IPS-18c (cell line): ENCODE data around the gene CABP2.
"Not testable (repeated sequence)": the region's sequence is repeated elsewhere in the genome, so short reads cannot be mapped to it uniquely, and the experiment has no call there.

Source experiments
- H3K4me3 ChIP-seq: 2 replicates; pipeline ENCODE4 v1.7.0; 2013; ENCODE audit warnings: low read depth, mild to moderate bottlenecking, low read length, moderate library complexity; ENCODE audit not compliant: insufficient read depth
- H3K9me3 ChIP-seq: one replicate; pipeline ENCODE4 v1.6.1; 2013; ENCODE audit warnings: mild to moderate bottlenecking, low read length, moderate library complexity; ENCODE audit not compliant: control insufficient read depth, insufficient read depth

Gene CABP2

GRCh38 chr11:67492069-67492727 lies 31.0 kb downstream of the CABP2 start:
- no peak overlapping the region; the same call in 1 of the 2 replicates for H3K4me3 ChIP-seq
- H3K9me3 ChIP-seq: no peaks in the 10 kb centered on the region

- Histone ChIP-seq H3K9me3 (no peaks in the 10 kb centered on the region), H3K4me3 (no peak overlapping the region)
Measured at GRCh38 chr11:67491276-67492068, 31.8 kb downstream of the CABP2 start.

DNA sequence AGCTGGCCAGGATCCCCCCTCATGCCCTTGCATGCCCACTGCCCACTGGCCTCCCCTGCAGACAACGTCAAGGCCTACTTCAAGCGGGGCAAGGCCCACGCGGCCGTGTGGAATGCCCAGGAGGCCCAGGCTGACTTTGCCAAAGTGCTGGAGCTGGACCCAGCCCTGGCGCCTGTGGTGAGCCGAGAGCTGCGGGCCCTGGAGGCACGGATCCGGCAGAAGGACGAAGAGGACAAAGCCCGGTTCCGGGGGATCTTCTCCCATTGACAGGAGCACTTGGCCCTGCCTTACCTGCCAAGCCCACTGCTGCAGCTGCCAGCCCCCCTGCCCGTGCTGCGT lies 32.5 kb downstream of the CABP2 start:
- Histone ChIP-seq H3K9me3 (no peaks in the 10 kb centered on the region), H3K4me3 (no peak overlapping the region)

GRCh38 chr11:67489885-67490726 lies 33.1 kb downstream of the CABP2 start:
- Histone ChIP-seq H3K4me3 (no peak overlapping the region), H3K9me3 (no peaks in the 10 kb centered on the region)

DNA sequence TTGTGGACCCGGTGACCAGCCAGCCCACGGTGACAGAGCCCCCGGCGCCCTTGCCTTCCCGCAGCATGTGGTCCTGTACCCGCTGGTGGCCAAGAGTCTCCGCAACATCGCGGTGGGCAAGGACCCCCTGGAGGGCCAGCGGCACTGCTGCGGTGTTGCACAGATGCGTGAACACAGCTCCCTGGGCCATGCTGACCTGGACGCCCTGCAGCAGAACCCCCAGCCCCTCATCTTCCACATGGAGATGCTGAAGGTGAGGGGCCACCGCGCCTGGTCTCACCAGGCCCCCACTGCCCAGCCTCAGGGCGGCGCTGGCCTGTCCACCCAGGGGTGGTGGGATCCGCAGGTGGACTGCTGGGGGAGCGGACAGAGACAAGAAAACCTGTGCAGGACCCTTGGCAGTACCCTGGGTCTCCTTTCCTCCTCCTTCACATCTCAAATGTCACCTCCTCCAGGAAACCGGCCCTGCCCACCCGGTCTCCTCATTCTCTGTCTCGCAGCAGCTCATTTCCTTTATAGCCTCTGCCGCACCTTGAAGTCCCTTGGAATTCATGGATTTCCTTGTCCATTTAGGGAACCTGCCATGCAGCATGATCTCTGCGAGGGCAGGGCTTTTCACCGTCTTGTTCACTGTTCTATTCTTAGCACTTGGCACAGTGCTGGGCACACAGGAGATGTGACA lies 33.9 kb downstream of the CABP2 start:
- H3K4me3 ChIP-seq: no peak overlapping the region
- no peaks in the 10 kb centered on the region for H3K9me3 ChIP-seq

DNA sequence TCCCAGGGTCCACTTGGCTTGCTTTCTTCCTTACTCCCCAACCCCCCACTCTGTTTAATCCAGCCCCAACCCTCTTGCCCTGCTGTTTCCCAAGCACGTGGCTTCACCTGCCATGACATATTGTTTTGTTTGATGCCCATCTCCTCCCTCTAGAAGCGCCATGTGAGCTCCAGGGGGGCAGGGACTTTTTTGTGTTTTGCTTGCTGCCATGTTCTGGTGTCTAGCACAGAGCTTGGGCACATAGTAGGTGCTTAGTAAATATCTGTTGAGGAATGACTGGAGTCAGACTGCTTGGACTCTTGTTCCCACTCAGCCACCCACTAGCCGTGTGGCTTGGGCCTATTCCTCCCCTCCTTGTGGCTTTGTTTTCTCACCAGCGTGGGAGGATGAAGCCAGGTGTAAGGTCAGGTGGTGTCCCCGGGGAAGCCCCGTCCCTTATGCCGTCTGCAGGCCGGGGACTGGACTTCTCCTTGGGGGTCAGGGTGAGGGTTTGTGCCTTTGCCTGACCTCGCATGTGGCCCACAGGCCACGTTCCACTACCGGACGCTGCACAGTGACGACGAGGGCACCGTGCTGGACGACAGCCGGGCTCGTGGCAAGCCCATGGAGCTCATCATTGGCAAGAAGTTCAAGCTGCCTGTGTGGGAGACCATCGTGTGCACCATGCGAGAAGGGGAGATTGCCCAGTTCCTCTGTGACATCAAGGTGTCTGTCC lies 36.6 kb downstream of the CABP2 start:
- H3K9me3 ChIP-seq: no peaks in the 10 kb centered on the region
- H3K4me3 ChIP-seq: no peak overlapping the region

DNA sequence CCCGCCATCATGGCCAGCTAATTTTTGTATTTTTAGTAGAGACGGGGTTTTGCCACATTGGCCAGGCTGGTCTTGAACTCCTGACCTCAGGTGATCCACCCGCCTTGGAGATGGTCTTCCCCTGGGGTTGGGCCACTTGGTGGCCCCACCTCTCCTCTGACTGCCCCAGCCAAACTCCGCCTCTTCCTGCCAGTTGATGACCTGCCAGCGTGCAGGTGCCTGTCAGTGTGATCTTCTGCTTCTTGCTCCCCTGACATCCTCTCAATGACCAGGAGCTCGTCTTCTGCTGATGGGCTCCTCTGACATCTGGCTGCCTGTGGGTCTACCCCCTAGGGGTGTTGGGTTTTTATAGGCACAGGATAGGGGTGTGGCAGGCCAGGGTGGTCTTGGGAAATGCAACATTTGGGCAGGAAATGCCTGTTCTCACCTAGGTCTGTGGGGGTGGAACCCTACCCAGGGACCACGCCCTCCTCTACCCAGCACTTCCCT lies 37.3 kb downstream of the CABP2 start:
- not testable (repeated sequence) for H3K9me3 ChIP-seq, H3K4me3 ChIP-seq

DNA sequence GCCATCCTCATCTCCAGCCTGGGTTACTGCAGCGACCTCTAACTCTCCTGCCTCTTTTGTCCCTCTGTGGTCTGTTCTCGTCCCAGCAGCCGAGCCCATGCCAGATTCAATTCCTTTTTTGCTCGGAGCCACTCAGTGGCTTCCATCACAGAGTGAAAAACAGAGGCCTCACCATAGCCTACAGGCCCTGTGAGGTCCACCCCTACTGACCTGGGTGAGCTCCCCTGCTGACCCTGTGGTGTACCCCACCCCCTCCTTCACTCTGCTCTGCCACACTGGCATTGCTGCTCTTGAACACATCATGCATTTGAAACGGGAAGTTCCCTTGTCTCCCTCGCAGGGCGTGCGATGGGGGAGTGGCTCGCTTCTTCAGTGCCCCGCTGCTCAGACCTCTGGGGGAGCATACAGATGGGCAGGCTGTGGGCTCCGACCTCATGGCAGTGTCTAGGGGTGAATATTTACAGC lies 38.4 kb downstream of the CABP2 start:
- Histone ChIP-seq H3K4me3 (no peak overlapping the region), H3K9me3 (no peaks in the 10 kb centered on the region)

DNA sequence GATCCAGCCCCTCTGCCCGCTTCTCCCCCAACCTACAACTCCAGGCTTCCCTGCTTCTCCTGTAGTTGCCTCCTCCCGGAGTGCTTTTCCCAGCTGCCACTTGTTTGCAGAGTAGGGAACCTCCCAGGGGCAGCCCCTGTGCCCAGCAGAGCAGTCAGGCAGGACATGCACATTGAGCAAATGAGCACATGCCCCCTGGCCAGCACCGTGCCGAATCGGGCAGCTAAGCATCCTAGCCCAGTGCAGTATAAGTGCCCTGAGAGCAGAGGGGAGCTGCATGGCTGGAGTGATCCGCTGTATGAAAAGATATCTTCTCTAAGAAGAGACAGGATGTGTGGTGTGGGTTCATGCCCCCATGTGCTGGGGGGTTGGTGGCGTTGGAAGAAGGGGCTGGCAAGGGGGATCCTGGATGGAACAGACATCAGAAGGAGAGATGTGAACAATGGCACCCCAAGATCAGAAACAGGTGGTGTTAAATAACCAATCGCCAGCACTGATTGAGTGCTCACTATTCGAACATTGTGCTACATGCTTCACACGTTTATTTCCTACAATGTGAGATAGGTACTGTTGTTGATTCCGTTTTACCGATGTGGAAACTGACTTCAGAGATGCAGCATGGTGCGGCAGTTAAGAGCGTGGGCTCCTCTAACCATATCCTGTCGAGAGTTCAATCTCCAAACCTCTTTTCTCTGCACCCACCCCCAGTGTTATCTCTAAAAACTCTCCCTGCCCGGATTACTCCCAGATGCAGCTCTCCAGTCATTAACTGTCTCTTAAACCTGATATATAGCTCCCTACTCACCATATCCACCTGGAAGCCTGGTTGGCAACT lies 39.2 kb downstream of the CABP2 start:
- no peak overlapping the region for H3K4me3 ChIP-seq

DNA sequence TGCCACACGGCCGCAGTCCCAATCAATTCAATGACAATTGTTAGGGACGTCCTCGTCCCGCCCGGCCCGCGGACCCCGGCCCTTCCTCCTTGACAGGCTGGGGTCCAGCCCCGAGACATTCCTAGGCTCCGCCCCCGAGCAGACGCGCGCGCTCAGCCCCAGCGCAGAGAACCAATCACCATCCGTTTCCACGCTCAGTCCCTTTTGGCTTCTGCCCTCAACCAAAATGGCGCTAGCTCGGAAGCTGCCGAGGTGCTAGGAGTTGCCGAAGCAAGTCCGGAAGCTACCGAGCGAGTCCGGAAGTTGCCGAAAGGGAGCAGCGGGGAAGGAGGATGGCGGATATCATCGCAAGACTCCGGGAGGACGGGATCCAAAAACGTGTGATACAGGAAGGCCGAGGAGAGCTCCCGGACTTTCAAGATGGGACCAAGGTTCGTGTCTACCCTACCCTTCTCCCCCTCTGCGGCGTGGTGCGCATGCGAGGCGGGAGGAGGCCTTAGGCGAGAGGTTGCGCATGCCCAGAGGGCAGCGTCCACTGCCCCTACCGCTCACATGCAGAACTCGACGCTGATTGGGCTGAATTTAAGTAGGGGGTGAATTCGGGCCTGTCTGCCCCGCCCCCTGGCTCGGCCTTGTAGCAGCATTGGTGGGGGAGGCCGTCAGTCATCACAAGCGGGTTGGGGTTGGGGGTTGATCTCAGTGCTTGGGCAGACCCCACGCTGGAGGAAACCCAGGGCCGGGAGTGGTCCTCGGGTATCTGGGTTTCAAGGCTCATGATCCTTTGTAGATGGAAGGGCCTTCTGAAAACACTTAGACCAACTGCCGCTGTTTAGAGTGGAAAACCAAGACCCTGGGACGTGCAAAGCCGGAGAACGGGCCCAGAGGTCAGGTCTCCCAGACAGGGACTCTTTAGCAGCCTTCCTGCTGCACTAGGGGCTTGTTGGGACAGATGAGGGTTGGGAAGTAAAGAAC lies 40.1 kb downstream of the CABP2 start, which contains the start of gene AIP:
TSS of gene AIP (plus strand) at position 200 of the 972 bp plus-strand sequence. CDS start at position 333, 133 bp downstream.
- Histone ChIP-seq H3K4me3 (peak within 1 kb of the TSS; percentile 58), H3K9me3 (no peaks in the 10 kb centered on the region)

More for the DNA sequence above, 39.2 kb downstream of the CABP2 start:
- no peaks in the 10 kb centered on the region for H3K9me3 ChIP-seq

DNA sequence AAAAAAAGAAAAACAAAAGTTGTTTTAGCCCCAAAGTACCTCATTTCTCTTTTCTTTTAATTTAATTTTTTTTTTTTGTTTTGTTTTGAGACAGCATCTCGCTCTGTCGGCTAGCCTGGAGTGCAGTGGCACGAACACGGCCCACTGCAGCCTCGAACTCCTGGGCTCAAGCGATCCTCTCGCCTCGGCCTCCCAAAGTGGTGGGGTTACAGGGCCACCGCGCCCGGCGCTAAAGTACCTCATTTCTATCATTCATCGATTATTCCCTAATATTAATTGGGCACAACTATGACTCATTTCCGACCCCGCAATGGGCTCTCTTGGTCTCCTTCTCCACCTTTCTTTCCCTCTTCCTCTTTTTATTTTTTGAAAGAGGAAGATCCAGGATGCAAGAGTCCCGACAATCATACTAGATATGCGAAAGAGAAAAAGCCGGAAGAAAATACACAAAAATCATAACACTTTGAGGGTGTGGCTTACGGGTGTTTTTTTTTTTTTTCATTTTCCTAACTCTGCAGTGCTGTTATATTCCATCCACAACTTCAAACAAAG lies 40.9 kb downstream of the CABP2 start:
- H3K4me3 ChIP-seq: no peak overlapping the region; the same call in 1 of the 2 replicates
- no peaks in the 10 kb centered on the region for H3K9me3 ChIP-seq

DNA sequence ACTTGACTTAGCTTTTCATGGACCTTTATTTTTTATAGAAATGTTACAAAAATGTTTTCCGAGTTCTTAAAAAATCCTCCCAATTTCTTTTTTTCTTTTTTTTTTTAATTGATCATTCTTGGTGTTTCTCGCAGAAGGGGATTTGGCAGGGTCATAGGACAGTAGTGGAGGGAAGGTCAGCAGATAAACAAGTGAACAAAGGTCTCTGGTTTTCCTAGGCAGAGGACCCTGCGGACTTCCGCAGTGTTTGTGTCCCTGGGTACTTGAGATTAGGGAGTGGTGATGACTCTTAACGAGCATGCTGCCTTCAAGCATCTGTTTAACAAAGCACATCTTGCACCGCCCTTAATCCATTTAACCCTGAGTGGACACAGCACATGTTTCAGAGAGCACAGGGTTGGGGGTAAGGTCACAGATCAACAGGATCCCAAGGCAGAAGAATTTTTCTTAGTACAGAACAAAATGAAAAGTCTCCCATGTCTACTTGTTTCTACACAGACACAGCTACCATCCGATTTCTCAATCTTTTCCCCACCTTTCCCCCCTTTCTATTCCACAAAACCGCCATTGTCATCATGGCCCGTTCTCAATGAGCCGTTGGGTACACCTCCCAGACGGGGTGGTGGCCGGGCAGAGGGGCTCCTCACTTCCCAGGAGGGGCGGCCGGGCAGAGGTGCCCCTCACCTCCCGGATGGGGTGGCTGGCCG lies 45.7 kb downstream of the CABP2 start:
- not testable (repeated sequence) for H3K9me3 ChIP-seq, H3K4me3 ChIP-seq

GRCh38 chr11:67476692-67477091 lies 46.6 kb downstream of the CABP2 start:
- H3K4me3 ChIP-seq, H3K9me3 ChIP-seq: not testable (repeated sequence)

- Histone ChIP-seq H3K4me3 (no peak overlapping the region), H3K9me3 (no peaks in the 10 kb centered on the region)
Measured at GRCh38 chr11:67472882-67473281, 50.4 kb downstream of the CABP2 start.
